GM18519 (cell line): ENCODE measurements around the gene MS4A4A.
"Not testable (repeated sequence)": the region's sequence is repeated elsewhere in the genome, so short reads cannot be mapped to it uniquely, and the experiment has no call there.

Experiments
- ATAC-seq: cut with Tn5 transposase; IDR thresholded peaks from one replicate; pipeline ENCODE4 v1.9.1; 2021; ENCODE audit warnings: mild to moderate bottlenecking, moderate library complexity; ENCODE audit not compliant: unreplicated experiment, low FRiP score

MS4A4A gene

DNA sequence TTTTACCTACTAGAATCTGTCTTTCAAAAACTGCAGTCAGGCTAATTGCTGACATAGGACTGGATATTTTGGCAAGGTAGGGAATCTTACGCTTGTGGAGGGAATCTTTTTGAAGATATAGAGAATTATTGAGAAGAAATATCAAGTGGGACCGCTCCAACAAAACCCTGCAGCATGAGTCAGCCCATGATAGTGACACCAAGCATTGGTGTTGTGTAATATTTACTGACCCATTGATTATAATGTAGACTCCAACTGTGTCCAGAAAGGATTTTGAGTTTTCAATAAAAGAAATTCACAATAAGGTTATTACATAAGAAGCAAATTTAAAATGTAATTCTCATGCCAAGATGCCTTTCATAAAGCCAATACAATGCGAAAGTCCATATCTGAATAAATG, 20.7 kb downstream of the MS4A4A start:
- no peak for ATAC-seq

DNA sequence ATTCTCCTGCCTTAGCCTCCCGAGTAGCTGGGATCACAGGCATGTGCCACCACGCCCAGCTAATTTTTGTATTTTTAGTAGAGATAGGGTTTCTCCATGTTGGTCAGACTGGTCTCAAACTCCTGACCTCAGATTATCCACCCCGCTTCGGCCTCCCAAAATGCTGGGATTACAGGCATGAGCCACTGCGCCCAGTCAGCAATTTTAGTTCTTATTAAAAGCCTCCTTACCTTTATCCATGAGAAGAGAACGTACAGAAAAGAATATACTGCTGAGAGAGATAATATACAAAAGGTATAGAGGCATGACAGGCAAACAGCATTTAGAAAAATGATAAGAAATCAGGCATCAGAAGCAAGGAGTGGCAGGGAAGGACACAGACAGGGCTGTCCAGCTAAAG, 21.4 kb downstream of the MS4A4A start:
- ATAC-seq: not testable (repeated sequence)

DNA sequence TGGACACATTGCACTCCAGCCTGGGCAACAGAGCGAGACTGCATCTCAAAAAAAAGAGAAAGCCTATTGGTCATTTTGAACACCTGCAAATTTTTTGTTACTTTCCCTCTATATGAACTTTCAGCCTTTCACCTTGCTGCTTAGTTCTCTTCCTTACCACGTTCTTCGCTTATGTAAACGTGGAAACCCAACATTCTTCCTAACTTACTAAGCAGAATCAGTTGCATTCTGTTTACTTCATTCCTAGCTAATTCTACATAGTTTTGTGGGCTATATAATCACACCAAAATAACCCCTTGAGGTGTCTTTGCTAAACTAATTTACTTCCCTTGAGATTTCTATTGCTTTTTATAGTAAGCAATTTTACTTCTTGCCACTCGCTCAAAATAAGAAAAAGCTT, 23.2 kb downstream of the MS4A4A start:
- no peak for ATAC-seq

DNA sequence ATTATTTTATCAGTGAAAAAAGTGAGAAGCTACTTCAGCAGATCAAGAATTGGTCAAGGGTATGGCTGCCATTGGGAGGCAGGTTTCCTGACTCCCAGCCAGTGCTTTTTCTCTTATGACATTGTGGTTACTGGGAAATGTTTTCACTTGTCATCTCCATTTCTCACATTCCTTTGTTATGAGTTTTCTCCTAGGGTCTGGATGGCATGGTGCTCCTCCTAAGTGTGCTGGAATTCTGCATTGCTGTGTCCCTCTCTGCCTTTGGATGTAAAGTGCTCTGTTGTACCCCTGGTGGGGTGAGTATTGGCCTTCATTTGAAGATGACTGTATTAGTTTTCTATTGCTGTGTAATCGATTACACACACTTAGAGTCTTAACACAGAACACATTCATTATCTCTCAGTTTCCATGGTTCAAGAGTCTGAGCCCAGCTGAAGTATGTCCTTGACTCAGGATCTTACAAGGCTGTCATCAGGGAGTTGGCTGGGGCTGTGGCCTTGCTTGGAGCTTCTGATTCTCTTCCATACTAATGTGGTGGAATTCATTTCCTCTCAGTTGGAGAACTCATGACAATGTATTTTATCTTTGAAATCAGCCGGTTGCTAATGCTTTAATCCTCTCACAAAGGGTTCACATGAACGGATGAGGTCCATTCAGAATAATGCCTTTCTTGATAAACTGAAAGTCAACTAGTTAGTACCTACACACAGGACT, 25.6 kb downstream of the MS4A4A start:
- ATAC-seq: no peak

DNA sequence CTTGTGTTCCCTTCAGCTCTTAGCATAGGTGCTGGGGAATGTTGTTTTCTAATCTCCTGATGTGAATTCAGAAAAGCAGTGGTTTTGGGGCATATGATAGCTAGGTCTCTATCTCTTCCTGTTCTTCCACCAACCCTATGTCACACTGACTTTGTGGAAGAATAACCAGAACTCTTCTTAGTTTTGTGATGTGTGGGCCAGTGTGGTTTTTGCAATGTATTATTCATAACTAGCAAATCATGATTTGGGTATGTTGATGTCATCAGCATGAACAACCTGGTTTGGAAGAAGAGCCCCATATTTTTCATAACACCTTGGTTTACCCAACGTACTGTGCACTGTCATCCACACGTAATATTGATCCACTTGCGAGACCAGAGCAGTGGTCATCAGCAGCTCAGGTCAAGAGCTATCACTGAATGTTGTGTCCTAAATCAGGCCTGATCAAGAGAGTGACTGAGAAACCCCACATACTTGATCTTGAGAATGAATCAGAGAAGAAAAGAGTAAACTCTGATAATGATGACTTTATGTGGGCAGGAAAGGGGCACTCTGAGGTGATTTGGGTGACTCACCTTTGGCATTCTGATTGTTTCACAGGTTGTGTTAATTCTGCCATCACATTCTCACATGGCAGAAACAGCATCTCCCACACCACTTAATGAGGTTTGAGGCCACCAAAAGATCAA, 27.2 kb downstream of the MS4A4A start:
- no peak for ATAC-seq

DNA sequence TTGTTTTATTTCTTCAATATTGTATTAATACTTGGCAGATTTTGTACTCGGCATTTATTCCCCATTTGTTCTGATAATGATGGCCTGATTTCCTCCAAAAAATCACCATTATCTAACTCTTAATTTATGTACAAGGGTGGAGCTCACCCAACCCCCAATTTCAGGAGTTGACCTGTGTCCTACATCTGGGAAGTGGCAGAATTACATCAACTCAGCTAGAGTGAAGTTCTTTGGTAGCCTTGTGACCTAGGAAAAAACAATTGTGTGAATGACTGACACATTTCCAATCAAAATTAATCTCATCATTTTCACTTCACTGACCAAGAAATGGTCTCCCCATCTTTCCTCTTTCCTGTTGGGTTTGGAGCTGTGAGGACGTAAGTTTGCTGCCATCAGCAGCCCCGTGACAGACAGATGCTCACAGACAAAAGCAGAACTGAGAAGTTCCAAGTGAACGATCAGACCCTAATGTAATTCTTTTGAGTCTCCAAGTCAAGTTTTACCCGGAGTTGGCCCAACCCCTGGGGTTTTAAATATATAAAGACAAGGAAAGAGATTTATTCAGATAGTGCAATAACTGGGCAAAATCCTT, 30.0 kb downstream of the MS4A4A start:
- peak; percentile 62 for ATAC-seq

DNA sequence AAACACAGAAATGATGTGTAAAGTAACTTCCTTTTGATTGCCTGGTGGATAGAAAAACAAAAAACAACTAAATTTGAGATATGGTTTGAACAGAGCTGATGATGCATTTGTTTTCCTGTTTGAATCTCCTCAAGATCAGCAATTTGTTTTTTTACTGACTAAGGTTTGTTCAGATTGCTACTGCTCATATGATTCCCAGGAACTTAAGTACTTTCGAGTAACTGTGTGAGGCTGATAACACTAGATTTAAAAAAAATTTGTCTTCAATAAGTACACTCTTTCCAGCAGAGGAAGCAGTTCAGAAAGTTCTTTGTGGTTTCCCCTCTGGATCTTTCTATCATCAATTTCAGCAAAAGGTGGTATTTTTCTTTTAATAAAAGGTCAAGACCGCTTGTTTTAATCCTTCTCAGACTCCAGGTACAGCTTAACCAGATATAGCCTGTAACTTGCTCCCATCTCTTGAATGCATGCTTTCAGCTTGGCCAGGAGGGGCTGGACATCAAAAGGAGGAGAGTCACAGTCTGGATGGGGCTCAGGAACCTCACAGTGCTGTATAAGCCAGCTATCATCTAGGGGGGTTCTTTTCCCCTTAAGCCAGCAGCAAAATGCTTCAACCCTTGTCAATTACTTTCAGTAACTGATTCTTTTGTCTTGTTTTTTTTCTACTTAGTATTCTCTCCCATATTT, 34.3 kb downstream of the MS4A4A start:
- ATAC-seq: no peak

DNA sequence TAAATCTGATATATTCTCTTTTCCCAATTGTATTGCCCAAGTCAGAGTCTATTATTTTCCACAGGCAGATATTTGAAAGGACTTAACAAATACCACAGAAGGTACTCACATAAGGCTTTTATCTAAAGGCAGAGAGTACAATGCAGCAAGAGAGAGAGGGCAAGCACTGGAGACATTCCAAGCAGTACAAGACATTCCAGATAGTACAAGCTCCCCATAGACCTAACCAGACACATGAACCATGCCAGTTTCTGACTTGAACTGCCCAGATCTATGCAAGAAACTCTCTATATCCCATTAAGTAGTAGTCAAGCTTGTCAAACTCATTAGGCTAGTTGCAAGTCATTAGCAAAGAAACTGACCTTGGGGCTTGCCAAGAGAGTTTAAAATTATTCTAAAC, 35.4 kb downstream of the MS4A4A start:
- no peak for ATAC-seq

DNA sequence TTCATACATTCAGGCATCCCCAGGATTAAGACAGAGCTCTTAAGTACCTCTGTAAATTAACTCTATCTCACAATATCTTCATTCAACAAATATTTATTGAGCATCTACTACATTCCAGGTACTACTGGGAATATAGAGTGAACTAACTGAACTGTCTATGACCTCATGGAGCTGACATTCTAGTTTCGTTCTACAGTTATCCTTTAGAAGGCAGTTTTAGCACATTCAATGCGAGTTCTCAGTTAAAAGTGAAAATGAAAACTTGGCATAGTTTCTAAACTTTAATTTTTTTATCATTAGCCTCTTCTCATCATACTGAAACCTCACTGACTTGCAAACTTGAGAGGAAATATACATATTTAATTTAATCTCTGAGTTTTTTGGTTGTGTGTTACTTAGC, 35.9 kb downstream of the MS4A4A start:
- no peak for ATAC-seq

DNA sequence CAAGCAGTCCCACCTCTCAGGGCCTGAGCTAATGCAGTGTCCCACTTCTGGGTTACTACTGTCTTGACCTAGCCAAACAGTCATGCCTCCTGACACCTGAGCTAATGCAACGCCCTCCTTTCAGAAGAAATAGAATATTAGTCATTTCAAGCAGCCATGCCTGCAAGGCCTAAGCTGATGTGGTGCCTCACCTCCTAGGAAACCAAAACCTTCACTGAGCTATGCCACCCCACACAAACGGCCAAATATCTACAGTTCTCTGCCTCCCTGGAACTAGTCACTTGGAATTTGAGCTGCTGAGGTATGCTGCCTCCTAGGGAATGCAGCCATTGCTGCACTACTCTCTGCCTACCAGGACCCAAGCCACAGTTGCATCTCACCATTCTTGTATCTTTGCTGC, 38.3 kb downstream of the MS4A4A start:
- ATAC-seq: no peak

DNA sequence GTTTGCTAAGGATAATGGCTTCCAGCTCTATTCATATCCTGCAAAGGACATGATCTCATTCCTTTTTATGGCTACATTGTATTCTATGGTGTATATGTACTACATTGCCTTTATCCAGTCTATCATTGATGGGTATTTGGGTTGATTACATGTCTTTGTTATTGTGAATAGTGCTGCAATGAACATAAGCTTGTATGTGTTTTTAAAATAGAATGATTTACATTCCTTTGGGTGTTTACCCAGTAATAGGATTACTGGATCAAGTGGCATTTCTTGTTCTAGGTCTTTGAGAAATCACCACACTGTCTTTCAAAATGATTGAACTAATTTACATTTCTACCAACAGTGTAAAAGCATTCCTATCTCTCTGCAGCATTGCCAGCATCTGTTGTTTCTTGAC, 40.6 kb downstream of the MS4A4A start:
- ATAC-seq: no peak

DNA sequence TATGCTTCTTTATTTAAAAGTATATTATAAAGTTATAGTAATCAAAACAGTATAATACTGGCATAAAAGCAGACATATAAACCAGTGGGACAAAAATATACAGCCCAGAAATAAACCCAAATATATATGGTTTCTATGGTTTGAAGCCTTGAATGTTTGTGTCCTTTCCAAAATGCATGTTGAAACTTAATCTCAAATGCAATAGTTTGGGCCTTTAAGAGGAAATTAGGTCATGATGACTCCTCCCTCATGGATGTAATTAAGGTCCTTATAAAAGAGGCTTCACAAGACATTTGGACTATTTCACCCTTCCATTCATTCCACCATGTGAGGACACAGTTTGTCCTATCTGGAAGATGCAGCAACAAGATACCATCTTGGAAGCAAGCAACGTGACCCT, 46.5 kb downstream of the MS4A4A start, which contains the start of gene MS4A6E:
TSS of gene MS4A6E (plus strand) at position 301 of the 400 bp plus-strand sequence. CDS start 7,641 bp downstream, outside the sequence.
- ATAC-seq: no peak

DNA sequence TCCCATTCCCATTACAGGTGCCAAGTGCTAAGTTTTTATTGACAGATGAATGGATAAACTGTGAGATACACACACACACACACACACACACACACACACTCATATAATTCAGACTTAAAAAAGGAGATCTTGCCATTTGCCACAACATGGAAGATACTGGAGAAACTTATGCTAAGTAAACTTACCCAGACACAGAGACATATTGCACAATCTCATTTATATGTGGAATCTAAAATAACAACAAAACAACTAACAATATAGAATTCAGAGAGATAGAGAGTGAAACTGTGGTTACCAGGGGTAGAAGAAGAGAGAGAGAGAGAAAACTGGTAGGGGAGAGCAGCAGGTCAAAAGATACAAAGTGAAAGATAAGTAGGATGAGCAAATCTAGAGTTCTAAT, 48.0 kb downstream of the MS4A4A start:
- ATAC-seq: no peak

DNA sequence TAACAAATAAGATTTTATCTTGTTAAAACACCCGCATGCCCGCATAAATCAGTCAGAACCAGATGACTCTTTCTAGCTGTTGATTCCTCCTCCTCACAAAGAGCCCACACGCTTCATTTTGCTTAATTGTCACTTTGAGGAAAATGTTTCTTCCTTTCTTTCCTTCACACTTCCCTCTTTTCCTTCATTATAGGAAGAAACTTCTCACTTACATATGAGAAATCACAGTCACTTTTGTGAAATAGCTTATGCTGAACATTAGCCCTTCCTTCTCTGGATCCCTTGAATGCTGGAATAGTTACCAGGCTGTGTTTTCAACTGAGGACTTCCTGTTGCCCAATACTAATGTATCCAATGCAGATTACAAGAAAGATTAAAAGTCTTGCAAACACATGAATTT, 52.4 kb downstream of the MS4A4A start:
- no peak for ATAC-seq

DNA sequence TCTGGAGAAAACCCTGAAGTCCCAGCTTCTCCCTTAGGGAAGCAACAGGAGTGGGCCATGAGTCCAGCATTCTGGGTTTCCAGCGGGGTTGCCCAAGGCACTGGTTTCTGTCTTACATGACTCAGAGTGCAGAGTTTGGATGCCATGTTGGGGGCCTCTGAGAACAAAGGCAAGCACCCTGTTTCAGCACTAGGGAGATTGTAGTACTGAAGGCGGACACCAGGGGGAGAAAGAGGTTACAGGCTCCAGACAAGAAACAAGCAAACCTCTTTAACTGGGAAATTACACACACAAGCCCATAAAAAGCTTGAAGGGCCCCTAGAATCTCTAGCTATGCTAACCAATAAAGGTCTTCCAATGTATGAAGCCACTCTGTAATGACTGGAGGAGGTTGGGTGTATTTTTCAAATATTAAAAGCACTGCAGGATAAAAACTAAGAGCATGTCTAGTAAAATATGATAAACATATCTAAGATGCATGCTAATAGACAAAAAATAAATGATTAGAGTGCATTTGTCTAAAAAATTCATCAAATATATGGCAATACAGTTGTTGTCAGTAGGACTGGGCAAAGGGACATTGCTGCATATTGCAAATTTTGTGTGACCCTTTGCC, 53.6 kb downstream of the MS4A4A start:
- no peak for ATAC-seq

DNA sequence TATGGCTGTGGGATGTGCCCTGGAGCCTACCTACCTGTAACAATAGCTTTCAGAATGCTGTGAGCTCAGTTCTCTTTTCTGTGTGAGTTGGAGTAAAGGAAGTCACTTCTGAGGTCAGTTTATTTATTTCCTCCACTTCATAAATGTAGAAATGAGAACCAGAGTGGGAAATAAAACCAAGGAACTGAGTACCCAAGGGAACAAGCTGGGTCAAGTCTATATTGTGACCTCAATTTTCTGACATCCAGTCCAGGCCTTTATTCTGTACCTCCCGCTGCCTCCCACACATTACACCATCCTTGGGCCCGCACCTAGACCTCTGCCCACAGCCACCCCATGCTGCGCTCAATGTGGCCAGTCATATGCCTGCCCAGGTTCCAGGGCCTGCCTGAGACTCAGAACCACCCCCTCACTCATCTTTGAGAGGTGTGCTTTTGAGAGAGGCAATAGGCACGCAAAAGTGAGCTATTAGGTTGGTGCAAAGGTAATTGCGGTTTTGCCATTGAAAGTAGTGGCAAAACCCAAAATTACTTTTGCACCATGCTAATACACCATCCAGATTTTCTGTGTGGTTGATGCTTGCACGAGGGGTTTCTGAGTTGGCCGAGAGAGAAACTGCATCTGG, 56.4 kb downstream of the MS4A4A start:
- ATAC-seq: no peak

DNA sequence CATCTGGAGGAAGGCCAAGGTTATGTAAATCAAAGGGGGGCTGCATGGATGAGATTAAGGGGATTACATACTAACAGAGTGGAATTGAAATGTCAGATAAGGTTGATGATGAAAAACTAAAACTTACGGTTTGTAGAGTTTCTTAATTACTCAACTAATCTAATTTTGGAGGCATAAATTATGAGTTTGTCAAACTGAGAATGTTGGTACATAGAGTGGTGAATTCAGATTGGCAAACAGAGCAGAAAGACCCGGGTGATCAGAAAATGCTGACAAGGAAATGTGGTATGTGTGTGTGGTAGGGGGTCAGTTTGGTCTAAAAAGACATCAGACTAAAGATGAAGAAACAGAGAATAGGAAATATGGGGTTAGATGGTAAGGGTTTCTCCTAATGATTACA, 57.6 kb downstream of the MS4A4A start:
- ATAC-seq: no peak

DNA sequence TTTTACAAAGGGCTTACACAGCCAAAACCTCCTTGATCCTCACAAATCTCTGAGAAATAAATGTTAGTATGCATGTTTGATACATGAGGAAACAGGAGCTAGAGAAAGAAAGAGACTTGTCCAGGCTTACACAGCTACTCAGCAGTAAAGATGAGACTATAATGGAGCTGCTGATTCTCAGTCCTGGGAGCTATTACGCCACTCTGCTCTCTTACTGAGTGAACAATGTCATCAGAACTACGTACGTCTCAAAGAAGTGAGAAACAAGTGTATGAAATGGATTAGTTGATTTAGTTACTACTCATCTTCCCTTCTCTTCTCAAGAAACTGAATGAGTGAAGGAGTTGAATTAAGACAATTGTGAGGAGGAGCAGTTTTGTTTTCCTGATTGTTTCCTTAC, 58.9 kb downstream of the MS4A4A start:
- ATAC-seq: no peak

DNA sequence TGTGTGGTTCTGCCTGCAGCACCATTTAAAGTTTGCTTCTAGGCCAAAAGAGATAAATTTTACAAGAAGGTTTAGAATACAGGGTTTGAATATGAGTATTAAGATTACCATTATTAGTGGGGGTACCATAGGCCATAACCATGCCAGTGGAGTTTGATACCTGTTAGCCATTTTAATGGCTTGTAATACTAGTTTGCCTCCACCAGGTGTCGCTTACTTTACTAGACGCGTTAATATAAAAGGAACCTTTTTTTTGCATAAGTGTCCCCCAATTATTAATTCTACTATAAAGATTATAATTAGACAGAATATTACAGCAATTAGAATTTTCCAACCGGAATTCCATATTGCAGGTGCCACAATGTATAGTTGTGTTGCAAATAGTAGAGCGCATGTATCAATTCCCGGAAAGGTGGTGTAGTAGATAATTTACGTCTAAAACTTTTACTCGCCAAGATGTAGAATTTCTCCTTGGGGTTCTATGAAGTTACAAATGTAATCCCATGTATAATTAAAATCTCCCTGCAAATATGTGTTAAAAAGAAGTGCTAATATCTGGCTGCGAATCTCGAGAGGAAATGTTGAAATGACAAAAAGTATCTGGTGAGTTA, 62.7 kb downstream of the MS4A4A start:
- ATAC-seq: no peak

DNA sequence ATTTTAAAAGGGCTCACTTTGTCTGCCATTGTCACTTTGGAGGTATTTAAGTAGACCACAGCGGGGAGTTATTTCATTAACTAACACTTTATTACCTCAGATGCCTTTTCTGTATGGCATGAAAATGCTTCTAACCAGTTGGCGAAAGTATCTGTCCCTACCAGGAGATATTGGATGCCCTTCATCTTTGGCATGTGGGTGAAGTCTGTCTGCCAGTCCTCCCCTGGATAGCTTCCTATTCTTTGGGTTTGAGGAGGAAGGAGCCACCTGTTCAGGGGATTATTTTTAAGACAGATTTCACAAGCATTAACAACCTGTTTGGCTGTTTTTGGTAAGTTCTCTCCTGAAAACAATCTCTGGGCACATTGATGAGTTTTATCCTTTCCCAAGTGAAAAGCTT, 63.7 kb downstream of the MS4A4A start:
- ATAC-seq: no peak
